Measurements from ENCODE around the gene COQ8B.

DNA sequence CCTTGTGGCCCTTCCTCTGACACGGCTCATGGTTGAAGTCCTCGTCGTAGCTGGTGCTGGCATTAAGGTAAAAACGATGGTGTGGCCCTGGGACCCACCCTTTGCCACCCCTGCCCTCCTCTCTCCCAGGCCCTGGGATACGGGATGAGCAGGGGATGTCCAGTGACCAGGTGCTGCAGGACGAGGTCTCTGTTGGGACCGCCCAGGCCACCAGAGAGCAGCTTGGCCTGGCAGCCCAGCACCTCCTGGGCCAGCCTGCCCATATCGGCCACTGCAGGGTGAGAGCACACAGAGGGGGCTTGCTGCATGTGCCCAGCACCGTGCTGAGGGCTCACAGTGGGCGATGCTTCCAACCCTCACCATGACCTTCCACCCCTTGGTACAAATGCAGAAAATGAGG, 27.2 kb upstream of the COQ8B start:
- TF ChIP-seq, protein P1, sequence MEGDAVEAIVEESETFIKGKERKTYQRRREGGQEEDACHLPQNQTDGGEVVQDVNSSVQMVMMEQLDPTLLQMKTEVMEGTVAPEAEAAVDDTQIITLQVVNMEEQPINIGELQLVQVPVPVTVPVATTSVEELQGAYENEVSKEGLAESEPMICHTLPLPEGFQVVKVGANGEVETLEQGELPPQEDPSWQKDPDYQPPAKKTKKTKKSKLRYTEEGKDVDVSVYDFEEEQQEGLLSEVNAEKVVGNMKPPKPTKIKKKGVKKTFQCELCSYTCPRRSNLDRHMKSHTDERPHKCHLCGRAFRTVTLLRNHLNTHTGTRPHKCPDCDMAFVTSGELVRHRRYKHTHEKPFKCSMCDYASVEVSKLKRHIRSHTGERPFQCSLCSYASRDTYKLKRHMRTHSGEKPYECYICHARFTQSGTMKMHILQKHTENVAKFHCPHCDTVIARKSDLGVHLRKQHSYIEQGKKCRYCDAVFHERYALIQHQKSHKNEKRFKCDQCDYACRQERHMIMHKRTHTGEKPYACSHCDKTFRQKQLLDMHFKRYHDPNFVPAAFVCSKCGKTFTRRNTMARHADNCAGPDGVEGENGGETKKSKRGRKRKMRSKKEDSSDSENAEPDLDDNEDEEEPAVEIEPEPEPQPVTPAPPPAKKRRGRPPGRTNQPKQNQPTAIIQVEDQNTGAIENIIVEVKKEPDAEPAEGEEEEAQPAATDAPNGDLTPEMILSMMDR (IDR thresholded peaks at IDR 0.05): no peak
- no peak for TF ChIP-seq EZH2 (IDR thresholded peaks at IDR 0.05; ENCODE audit: borderline replicate concordance, insufficient read depth, low read depth, low read length, poor library complexity, severe bottlenecking)
